Measurements from ENCODE around the gene SVOPL.

DNA sequence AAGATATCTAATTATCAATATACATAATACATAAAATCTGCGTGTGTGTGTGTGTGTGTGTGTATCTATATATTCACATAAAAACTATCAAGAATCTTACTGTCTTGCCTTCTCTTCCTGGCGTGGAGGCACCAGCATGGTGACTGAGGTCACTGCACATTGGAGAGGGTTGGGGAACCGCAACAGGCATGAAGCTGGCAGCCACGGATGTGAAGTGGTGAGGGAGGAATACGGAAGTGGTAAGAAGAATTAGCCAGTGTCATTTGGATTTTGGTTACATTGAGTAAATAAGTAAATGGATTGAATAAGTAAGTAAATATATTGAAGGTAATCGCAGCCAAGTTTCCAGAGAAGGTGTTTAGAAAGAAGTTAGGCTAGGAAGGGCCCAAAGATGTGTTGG is 156.0 kb downstream of the SVOPL start:
- TF ChIP-seq, protein P1, sequence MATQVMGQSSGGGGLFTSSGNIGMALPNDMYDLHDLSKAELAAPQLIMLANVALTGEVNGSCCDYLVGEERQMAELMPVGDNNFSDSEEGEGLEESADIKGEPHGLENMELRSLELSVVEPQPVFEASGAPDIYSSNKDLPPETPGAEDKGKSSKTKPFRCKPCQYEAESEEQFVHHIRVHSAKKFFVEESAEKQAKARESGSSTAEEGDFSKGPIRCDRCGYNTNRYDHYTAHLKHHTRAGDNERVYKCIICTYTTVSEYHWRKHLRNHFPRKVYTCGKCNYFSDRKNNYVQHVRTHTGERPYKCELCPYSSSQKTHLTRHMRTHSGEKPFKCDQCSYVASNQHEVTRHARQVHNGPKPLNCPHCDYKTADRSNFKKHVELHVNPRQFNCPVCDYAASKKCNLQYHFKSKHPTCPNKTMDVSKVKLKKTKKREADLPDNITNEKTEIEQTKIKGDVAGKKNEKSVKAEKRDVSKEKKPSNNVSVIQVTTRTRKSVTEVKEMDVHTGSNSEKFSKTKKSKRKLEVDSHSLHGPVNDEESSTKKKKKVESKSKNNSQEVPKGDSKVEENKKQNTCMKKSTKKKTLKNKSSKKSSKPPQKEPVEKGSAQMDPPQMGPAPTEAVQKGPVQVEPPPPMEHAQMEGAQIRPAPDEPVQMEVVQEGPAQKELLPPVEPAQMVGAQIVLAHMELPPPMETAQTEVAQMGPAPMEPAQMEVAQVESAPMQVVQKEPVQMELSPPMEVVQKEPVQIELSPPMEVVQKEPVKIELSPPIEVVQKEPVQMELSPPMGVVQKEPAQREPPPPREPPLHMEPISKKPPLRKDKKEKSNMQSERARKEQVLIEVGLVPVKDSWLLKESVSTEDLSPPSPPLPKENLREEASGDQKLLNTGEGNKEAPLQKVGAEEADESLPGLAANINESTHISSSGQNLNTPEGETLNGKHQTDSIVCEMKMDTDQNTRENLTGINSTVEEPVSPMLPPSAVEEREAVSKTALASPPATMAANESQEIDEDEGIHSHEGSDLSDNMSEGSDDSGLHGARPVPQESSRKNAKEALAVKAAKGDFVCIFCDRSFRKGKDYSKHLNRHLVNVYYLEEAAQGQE (IDR thresholded peaks at IDR 0.05; ENCODE audit: low read depth) = no peak
- TF ChIP-seq, protein P2, sequence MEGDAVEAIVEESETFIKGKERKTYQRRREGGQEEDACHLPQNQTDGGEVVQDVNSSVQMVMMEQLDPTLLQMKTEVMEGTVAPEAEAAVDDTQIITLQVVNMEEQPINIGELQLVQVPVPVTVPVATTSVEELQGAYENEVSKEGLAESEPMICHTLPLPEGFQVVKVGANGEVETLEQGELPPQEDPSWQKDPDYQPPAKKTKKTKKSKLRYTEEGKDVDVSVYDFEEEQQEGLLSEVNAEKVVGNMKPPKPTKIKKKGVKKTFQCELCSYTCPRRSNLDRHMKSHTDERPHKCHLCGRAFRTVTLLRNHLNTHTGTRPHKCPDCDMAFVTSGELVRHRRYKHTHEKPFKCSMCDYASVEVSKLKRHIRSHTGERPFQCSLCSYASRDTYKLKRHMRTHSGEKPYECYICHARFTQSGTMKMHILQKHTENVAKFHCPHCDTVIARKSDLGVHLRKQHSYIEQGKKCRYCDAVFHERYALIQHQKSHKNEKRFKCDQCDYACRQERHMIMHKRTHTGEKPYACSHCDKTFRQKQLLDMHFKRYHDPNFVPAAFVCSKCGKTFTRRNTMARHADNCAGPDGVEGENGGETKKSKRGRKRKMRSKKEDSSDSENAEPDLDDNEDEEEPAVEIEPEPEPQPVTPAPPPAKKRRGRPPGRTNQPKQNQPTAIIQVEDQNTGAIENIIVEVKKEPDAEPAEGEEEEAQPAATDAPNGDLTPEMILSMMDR (IDR thresholded peaks at IDR 0.05 in 2 of 3, conservative IDR thresholded peaks at IDR 0.05 in 1 of 3; ENCODE audit: borderline replicate concordance in 1 of 3, insufficient read depth in 1 of 3, low read depth in 2 of 3, low read length in 2 of 3) = no peak
- TF ChIP-seq RAD21 (IDR thresholded peaks at IDR 0.05; ENCODE audit: low read depth) = no peak
- no peak for TF ChIP-seq EZH2 (IDR thresholded peaks at IDR 0.05)
- no peak for TF ChIP-seq ZNF274 (IDR thresholded peaks at IDR 0.05; ENCODE audit: low read depth, low read length)
- TF ChIP-seq, protein P3, sequence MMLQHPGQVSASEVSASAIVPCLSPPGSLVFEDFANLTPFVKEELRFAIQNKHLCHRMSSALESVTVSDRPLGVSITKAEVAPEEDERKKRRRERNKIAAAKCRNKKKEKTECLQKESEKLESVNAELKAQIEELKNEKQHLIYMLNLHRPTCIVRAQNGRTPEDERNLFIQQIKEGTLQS (IDR thresholded peaks at IDR 0.05) = no peak
- no peak for TF ChIP-seq EGR1 (IDR thresholded peaks at IDR 0.05; ENCODE audit: low read depth)
- no peak for TF ChIP-seq POLR2A (IDR thresholded peaks at IDR 0.05; ENCODE audit: borderline replicate concordance, extremely low read depth, insufficient read depth, insufficient read length)
- no peak for TF ChIP-seq FOSL1 (IDR thresholded peaks at IDR 0.05; ENCODE audit: low read depth)
- no peak for TF ChIP-seq SP1 (IDR thresholded peaks at IDR 0.05; ENCODE audit: low read depth)
- TF ChIP-seq YY1 (IDR thresholded peaks at IDR 0.05; ENCODE audit: extremely low read depth, insufficient replicate concordance, low read depth, low read length) = no peak
- TF ChIP-seq, protein P4, sequence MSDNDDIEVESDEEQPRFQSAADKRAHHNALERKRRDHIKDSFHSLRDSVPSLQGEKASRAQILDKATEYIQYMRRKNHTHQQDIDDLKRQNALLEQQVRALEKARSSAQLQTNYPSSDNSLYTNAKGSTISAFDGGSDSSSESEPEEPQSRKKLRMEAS (IDR thresholded peaks at IDR 0.05) = no peak

All from HCT116 (cell line).